SK-N-SH (cell line): ENCODE measurements around the gene ATP2B1. TPM values are rescaled to one million over a fixed set of nuclear protein-coding genes. Genes with fewer than 3 reads are reported as not detected.

Experiments used
- CTCF ChIA-PET: fragments of 300-600, 350-600 bp; formaldehyde crosslinking; extraction: SDS; loops from one replicate; lab custom pipeline; 2021; lab: Yijun Ruan, JAX
- POLR2A ChIA-PET: fragments of 350-600 bp; sonication (Branson Sonifier 250); formaldehyde crosslinking; extraction: SDS; loops from one replicate; lab custom pipeline; 2020; ENCODE audit warnings: antibody characterized with exemption, inconsistent platforms; lab: Yijun Ruan, JAX
- DNase-seq: peaks from one replicate; pipeline ENCODE4 v3.0.0; 2012
- H2AFZ ChIP-seq: fragments of 200-600 bp; sonication (generic); 2 replicates; pipeline ENCODE4 v1.8.1; 2016; ENCODE audit warnings: antibody characterized with exemption, mild to moderate bottlenecking, low read depth
- H3F3A ChIP-seq: fragments of 200-600 bp; sonication (generic); replicated peaks from 2 replicates; pipeline ENCODE3; 2016; ENCODE audit warnings: antibody characterized with exemption, mild to moderate bottlenecking; ENCODE audit not compliant: insufficient read depth
- H3K27ac ChIP-seq, 2 experiments: fragments of 200-500 bp in 1 of 2; fragments of 200-600 bp in 1 of 2; sonication (Bioruptor generic) in 1 of 2; sonication (generic), shearing (Covaris generic) in 1 of 2; 2 replicates each; pipeline versions ENCODE4 v1.5.1 to v1.6.1; 2014 to 2016; ENCODE audit warnings: low read depth in 2 of 2, inconsistent platforms in 1 of 2, low read length in 1 of 2, mild to moderate bottlenecking in 1 of 2, mixed read lengths in 1 of 2
- H3K27me3 ChIP-seq: fragments of 200-600 bp; sonication (generic), shearing (Covaris generic); 2 replicates; pipeline ENCODE4 v1.6.1; 2016; ENCODE audit warnings: mixed run types; ENCODE audit not compliant: insufficient read depth
- H3K36me3 ChIP-seq, 2 experiments: fragments of 200-500 bp in 1 of 2; fragments of 200-600 bp in 1 of 2; sonication (Bioruptor generic) in 1 of 2; sonication (generic) in 1 of 2; replicated peaks in 1 of 2; 2 replicates each; pipeline versions ENCODE3 to v1.5.1; 2014 to 2016; ENCODE audit warnings: low read length in 1 of 2, mild to moderate bottlenecking in 1 of 2; ENCODE audit not compliant: insufficient read depth in 2 of 2, control insufficient read depth in 1 of 2
- H3K4me1 ChIP-seq, 2 experiments: fragments of 200-500 bp in 1 of 2; fragments of 200-600 bp in 1 of 2; sonication (Bioruptor generic) in 1 of 2; sonication (generic), shearing (Covaris generic) in 1 of 2; 2 replicates each; pipeline versions ENCODE4 v1.5.1 to v1.6.1; 2014 to 2016; ENCODE audit warnings: low read depth in 1 of 2, low read length in 1 of 2, mixed run types in 1 of 2; ENCODE audit not compliant: insufficient read depth in 2 of 2, control insufficient read depth in 1 of 2
- H3K4me2 ChIP-seq: fragments of 200-600 bp; sonication (generic), shearing (Covaris generic); 2 replicates; pipeline ENCODE4 v1.6.1; 2017; ENCODE audit warnings: mixed run types
- H3K4me3 ChIP-seq, 2 experiments: fragments of 200-500 bp in 1 of 2; fragments of 200-600 bp in 1 of 2; sonication (Bioruptor generic) in 1 of 2; sonication (generic), shearing (Covaris generic) in 1 of 2; 2 replicates each; pipeline versions ENCODE4 v1.5.1 to v1.8.1; 2014 to 2016; ENCODE audit warnings: low read depth in 2 of 2, inconsistent platforms in 1 of 2, low read length in 1 of 2, mild to moderate bottlenecking in 1 of 2, mixed read lengths in 1 of 2, moderate library complexity in 1 of 2
- H3K79me2 ChIP-seq: fragments of 200-600 bp; sonication (generic); 2 replicates; pipeline ENCODE4 v1.8.1; 2017; ENCODE audit warnings: mild to moderate bottlenecking; ENCODE audit not compliant: insufficient read depth
- H3K9ac ChIP-seq: fragments of 200-600 bp; sonication (generic); 2 replicates; pipeline ENCODE4 v1.6.1; 2017; ENCODE audit warnings: mixed run types
- H3K9me2 ChIP-seq: fragments of 200-600 bp; sonication (generic); 2 replicates; pipeline ENCODE4 v1.6.1; 2017; ENCODE audit warnings: mixed run types
- H3K9me3 ChIP-seq: fragments of 200-600 bp; sonication (generic); 2 replicates; pipeline ENCODE4 v1.6.1; 2017; ENCODE audit warnings: mixed run types, mild to moderate bottlenecking, moderate library complexity
- H4K20me1 ChIP-seq: fragments of 200-600 bp; sonication (generic); 2 replicates; pipeline ENCODE4 v1.6.1; 2017; ENCODE audit warnings: mild to moderate bottlenecking, mixed run types; ENCODE audit not compliant: insufficient read depth
- EP300 ChIP-seq, 2 experiments: IDR thresholded peaks; 2 replicates each; pipeline versions ENCODE4 v1.4.0 to v1.6.1; 2012; ENCODE audit warnings: borderline replicate concordance in 1 of 2, low read depth in 1 of 2, low read length in 1 of 2
- EZH2phosphoT487 ChIP-seq: fragments of 200-600 bp; sonication (generic); IDR thresholded peaks from 2 replicates; pipeline ENCODE4 v1.6.1; 2017; ENCODE audit warnings: low read depth, mixed run types, mild to moderate bottlenecking, antibody characterized with exemption, moderate library complexity, borderline replicate concordance
- FOXJ3 ChIP-seq: sonication (generic); formaldehyde crosslinking; IDR thresholded peaks from 2 replicates; pipeline ENCODE4 v1.5.1; 2020; ENCODE audit warnings: mild to moderate bottlenecking, missing genetic modification reagents
- FOXM1 ChIP-seq: IDR thresholded peaks from 2 replicates; pipeline ENCODE4 v1.4.0; 2012; ENCODE audit warnings: low read depth, mild to moderate bottlenecking
- GABPA ChIP-seq: IDR thresholded peaks from 2 replicates; pipeline ENCODE4 v1.4.0; 2012; ENCODE audit warnings: low read depth, mild to moderate bottlenecking
- MEF2A ChIP-seq: IDR thresholded peaks from 2 replicates; pipeline ENCODE4 v1.4.0; 2012; ENCODE audit warnings: low read depth, borderline replicate concordance
- MXI1 ChIP-seq: IDR thresholded peaks from 2 replicates; pipeline ENCODE4 v1.6.1; 2012; ENCODE audit warnings: mild to moderate bottlenecking, low read depth, low read length, improper control_type of control experiment
- NFIC ChIP-seq: IDR thresholded peaks from 2 replicates; pipeline ENCODE4 v1.4.0; 2012; ENCODE audit warnings: borderline replicate concordance
- NRF1 ChIP-seq: IDR thresholded peaks from 2 replicates; pipeline ENCODE4 v1.6.1; 2012; ENCODE audit warnings: low read depth, mild to moderate bottlenecking, low read length
- RAD21 ChIP-seq: IDR thresholded peaks from 2 replicates; pipeline ENCODE4 v1.6.1; 2012; ENCODE audit warnings: mild to moderate bottlenecking, low read length
- SIN3A ChIP-seq: IDR thresholded peaks from 2 replicates; pipeline ENCODE4 v1.6.1; 2012; ENCODE audit warnings: low read depth, mild to moderate bottlenecking, low read length, moderate library complexity, borderline replicate concordance
- SMC3 ChIP-seq: IDR thresholded peaks from 2 replicates; pipeline ENCODE4 v1.6.1; 2012; ENCODE audit warnings: low read depth, low read length, improper control_type of control experiment
- TCF12 ChIP-seq: IDR thresholded peaks from 2 replicates; pipeline ENCODE4 v1.4.0; 2012
- TEAD4 ChIP-seq: IDR thresholded peaks from 2 replicates; pipeline ENCODE4 v1.4.0; 2012; ENCODE audit warnings: mild to moderate bottlenecking, borderline replicate concordance; ENCODE audit not compliant: insufficient read depth
- YY1 ChIP-seq: IDR thresholded peaks from 2 replicates; pipeline ENCODE4 v1.4.0; 2012; ENCODE audit warnings: low read depth, mild to moderate bottlenecking
- WGBS: methylation state at CpG from one replicate; pipeline ENCODE4 v1.1.6; 2017; ENCODE audit warnings: low lambda C conversion rate; 5-methylcytosine and 5-hydroxymethylcytosine counted together
- polyA plus RNA-seq, 3 experiments: library from polyadenylated mRNA; depleted of rRNA; stranded (reverse); fragments of >200 nt; gene quantifications; 2 replicates each; pipeline ENCODE4 v1.2.3, GENCODE V29; 2012
- TF ChIP-seq, protein P1 (sequence below): IDR thresholded peaks from 2 replicates; pipeline ENCODE4 v1.4.0; 2012; ENCODE audit warnings: low read depth, borderline replicate concordance
- TF ChIP-seq, protein P2 (sequence below): IDR thresholded peaks from 2 replicates; pipeline ENCODE4; 2012
- TF ChIP-seq, protein P3 (sequence below): IDR thresholded peaks from 2 replicates; pipeline ENCODE4 v1.6.1; 2012; ENCODE audit warnings: mild to moderate bottlenecking, low read depth, low read length, moderate library complexity

The ATP2B1 gene
- polyA plus RNA-seq, 1 of the 3 experiments (the other 2 are of a cell fraction) = 4.3 TPM

DNA sequence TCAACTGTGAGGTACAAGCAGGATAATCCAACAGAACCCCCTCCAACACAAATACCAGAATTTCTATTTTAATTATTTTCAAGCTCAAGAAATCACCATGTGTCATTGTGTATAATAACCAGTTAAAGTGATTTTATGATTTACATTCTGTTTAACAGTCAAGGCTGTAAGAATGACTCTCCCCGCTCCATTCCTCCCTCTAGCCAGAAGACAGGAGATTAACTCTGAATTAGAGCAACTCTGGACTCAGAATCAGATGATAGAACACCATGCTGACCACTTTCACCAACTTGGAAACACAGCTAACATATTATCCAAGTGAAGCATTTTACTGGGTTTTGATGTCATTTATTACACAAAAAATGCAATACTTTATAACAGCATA lies 71.9 kb downstream of the ATP2B1 start:
- no peak for DNase-seq
- no peaks in the 10 kb centered on the region for H3K79me2 ChIP-seq

More for the DNA sequence above, 71.9 kb downstream of the ATP2B1 start:
- Histone ChIP-seq H3K36me3 (peaks cover 16 to 27% of the 10 kb centered on the region in 2 experiments), H3K4me2 (no peak overlapping the region), H3K9me3 (no peaks in the 10 kb centered on the region), H4K20me1 (no peaks in the 10 kb centered on the region), H3K9me2 (no peaks in the 10 kb centered on the region)
- 78% methylated on average over 1 of the region's 1 CpG for WGBS
- no peak for TF ChIP-seq TCF12
- TF ChIP-seq FOXJ3 (CRISPR knock-in tag) = no peak
- TF ChIP-seq GABPA = no peak
- TF ChIP-seq, protein P1, sequence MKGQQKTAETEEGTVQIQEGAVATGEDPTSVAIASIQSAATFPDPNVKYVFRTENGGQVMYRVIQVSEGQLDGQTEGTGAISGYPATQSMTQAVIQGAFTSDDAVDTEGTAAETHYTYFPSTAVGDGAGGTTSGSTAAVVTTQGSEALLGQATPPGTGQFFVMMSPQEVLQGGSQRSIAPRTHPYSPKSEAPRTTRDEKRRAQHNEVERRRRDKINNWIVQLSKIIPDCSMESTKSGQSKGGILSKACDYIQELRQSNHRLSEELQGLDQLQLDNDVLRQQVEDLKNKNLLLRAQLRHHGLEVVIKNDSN = no peak
- TF ChIP-seq FOXM1 = no peak
- no peak for TF ChIP-seq MXI1
- TF ChIP-seq MEF2A = no peak
- TF ChIP-seq TEAD4 = no peak
- no peak for TF ChIP-seq NRF1
- TF ChIP-seq, protein P2, sequence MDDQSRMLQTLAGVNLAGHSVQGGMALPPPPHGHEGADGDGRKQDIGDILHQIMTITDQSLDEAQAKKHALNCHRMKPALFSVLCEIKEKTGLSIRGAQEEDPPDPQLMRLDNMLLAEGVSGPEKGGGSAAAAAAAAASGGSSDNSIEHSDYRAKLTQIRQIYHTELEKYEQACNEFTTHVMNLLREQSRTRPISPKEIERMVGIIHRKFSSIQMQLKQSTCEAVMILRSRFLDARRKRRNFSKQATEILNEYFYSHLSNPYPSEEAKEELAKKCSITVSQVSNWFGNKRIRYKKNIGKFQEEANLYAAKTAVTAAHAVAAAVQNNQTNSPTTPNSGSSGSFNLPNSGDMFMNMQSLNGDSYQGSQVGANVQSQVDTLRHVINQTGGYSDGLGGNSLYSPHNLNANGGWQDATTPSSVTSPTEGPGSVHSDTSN = no peak
- no peak for TF ChIP-seq EP300 (IDR thresholded peaks at IDR 0.05; ENCODE audit: borderline replicate concordance in 1 of 2, low read depth in 1 of 2, low read length in 1 of 2)
- no peak for TF ChIP-seq EZH2phosphoT487
- TF ChIP-seq, protein P3, sequence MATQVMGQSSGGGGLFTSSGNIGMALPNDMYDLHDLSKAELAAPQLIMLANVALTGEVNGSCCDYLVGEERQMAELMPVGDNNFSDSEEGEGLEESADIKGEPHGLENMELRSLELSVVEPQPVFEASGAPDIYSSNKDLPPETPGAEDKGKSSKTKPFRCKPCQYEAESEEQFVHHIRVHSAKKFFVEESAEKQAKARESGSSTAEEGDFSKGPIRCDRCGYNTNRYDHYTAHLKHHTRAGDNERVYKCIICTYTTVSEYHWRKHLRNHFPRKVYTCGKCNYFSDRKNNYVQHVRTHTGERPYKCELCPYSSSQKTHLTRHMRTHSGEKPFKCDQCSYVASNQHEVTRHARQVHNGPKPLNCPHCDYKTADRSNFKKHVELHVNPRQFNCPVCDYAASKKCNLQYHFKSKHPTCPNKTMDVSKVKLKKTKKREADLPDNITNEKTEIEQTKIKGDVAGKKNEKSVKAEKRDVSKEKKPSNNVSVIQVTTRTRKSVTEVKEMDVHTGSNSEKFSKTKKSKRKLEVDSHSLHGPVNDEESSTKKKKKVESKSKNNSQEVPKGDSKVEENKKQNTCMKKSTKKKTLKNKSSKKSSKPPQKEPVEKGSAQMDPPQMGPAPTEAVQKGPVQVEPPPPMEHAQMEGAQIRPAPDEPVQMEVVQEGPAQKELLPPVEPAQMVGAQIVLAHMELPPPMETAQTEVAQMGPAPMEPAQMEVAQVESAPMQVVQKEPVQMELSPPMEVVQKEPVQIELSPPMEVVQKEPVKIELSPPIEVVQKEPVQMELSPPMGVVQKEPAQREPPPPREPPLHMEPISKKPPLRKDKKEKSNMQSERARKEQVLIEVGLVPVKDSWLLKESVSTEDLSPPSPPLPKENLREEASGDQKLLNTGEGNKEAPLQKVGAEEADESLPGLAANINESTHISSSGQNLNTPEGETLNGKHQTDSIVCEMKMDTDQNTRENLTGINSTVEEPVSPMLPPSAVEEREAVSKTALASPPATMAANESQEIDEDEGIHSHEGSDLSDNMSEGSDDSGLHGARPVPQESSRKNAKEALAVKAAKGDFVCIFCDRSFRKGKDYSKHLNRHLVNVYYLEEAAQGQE = no peak
- TF ChIP-seq SMC3 = no peak
- TF ChIP-seq YY1 = no peak
- no peak for TF ChIP-seq NFIC
- TF ChIP-seq RAD21 = no peak
- no peak for TF ChIP-seq SIN3A
- TF ChIP-seq, all 33 proteins: peak for 0
- Histone ChIP-seq H3K4me1 (no peaks in the 10 kb centered on the region; a peak in 1 of 4 replicates), H2AFZ (no peak overlapping the region), H3K9ac (no peak overlapping the region), H3K4me3 (no peak overlapping the region), H3F3A (no peaks in the 10 kb centered on the region), H3K27ac (no peak overlapping the region), H3K27me3 (no peaks in the 10 kb centered on the region)
- CTCF ChIA-PET = interaction anchor here (2.3 kb wide), 1 partner anchor 10 kb away, joined by 7 read pairs; no protein-coding TSS in a partner anchor
- POLR2A ChIA-PET = no interaction called here
